HG02981 (cell line): Measurements from ENCODE around the gene MAP1LC3A.

ENCODE experiments used
- ATAC-seq: cut with Tn5 transposase; IDR thresholded peaks from one replicate; pipeline ENCODE4 v1.9.1; 2021; ENCODE audit warnings: mild to moderate bottlenecking, moderate library complexity; ENCODE audit not compliant: unreplicated experiment

MAP1LC3A gene

GRCh38 chr20:34547844-34548613 lies 10.5 kb upstream of the MAP1LC3A start:
- ATAC-seq, result no peak

- ATAC-seq, result no peak
These were observed 9.1 kb upstream of the MAP1LC3A start for GRCh38 chr20:34549291-34549928.

GRCh38 chr20:34549929-34550305 lies 8.6 kb upstream of the MAP1LC3A start:
- ATAC-seq, result no peak

- no peak for ATAC-seq
These were observed 5.9 kb upstream of the MAP1LC3A start for GRCh38 chr20:34552569-34552968.

GRCh38 chr20:34553366-34553867 lies 5.1 kb upstream of the MAP1LC3A start:
- no peak for ATAC-seq

- no peak for ATAC-seq
These were observed 590 bp upstream of the MAP1LC3A start for GRCh38 chr20:34557936-34558319.

GRCh38 chr20:34559311-34560140 lies 1.0 kb downstream of the MAP1LC3A start:
- no peak for ATAC-seq

- no peak for ATAC-seq
These were observed 1.6 kb downstream of the MAP1LC3A start for GRCh38 chr20:34560141-34560523.

- ATAC-seq, result no peak
These were observed 2.1 kb downstream of the MAP1LC3A start for GRCh38 chr20:34560614-34561013.

GRCh38 chr20:34561661-34562060 lies 3.1 kb downstream of the MAP1LC3A start:
- no peak for ATAC-seq

- no peak for ATAC-seq
These were observed 4.1 kb downstream of the MAP1LC3A start for GRCh38 chr20:34562641-34563040.

GRCh38 chr20:34564833-34565232 lies 6.3 kb downstream of the MAP1LC3A start:
- no peak for ATAC-seq

- no peak for ATAC-seq
These were observed 8.7 kb downstream of the MAP1LC3A start for GRCh38 chr20:34566978-34567891.

- no peak for ATAC-seq
These were observed 9.7 kb downstream of the MAP1LC3A start for GRCh38 chr20:34567892-34568865.

- ATAC-seq, result no peak
These were observed 11.1 kb downstream of the MAP1LC3A start for GRCh38 chr20:34569598-34569997.

GRCh38 chr20:34570859-34571306 lies 12.4 kb downstream of the MAP1LC3A start:
- no peak for ATAC-seq

GRCh38 chr20:34571753-34572152 lies 13.2 kb downstream of the MAP1LC3A start:
- ATAC-seq, result no peak

GRCh38 chr20:34573541-34574300 lies 15.2 kb downstream of the MAP1LC3A start:
- ATAC-seq, result no peak
